SU-DHL-6 (cell line): ENCODE data around the gene PTPRG.

Experiments used
- H2AFZ ChIP-seq: fragments of 200-600 bp; sonication (generic); 2 replicates; pipeline ENCODE4 v1.6.1; 2014; ENCODE audit warnings: low read depth, mild to moderate bottlenecking, moderate library complexity, mixed read lengths, antibody characterized with exemption, low read length; ENCODE audit not compliant: severe bottlenecking
- H3F3A ChIP-seq: fragments of 200-600 bp; shearing (Covaris generic); 2 replicates; pipeline ENCODE4 v1.6.0; 2016; ENCODE audit warnings: antibody characterized with exemption, mild to moderate bottlenecking; ENCODE audit not compliant: insufficient read depth
- H3K27ac ChIP-seq: fragments of 200-600 bp; sonication (generic); 2 replicates; pipeline ENCODE4 v1.5.1; 2016; ENCODE audit warnings: low read depth, mild to moderate bottlenecking, low read length, moderate library complexity, mixed read lengths
- H3K27me3 ChIP-seq: fragments of 200-600 bp; sonication (generic), shearing (Covaris generic); 2 replicates; pipeline ENCODE4 v1.6.0; 2014; ENCODE audit warnings: mild to moderate bottlenecking, low read length
- H3K36me3 ChIP-seq: fragments of 200-600 bp; sonication (generic); 2 replicates; pipeline ENCODE4 v1.6.1; 2014; ENCODE audit warnings: mild to moderate bottlenecking, low read length, mixed read lengths
- H3K4me2 ChIP-seq: fragments of 300-600, 200-600 bp; shearing (Covaris generic), sonication (generic); 2 replicates; pipeline ENCODE4 v1.6.0; 2014; ENCODE audit warnings: low read length, low read depth, mild to moderate bottlenecking; ENCODE audit not compliant: poor library complexity, severe bottlenecking
- H3K4me3 ChIP-seq: fragments of 200-600 bp; sonication (generic); 2 replicates; pipeline ENCODE4 v1.5.1; 2014; ENCODE audit warnings: antibody characterized with exemption, low read length, mild to moderate bottlenecking, mixed read lengths; ENCODE audit not compliant: insufficient read depth, poor library complexity, severe bottlenecking
- H3K79me2 ChIP-seq: fragments of 200-600 bp; sonication (generic); 2 replicates; pipeline ENCODE4 v1.6.1; 2014; ENCODE audit warnings: mild to moderate bottlenecking, low read length, moderate library complexity; ENCODE audit not compliant: insufficient read depth
- H3K9ac ChIP-seq: fragments of 200-600 bp; sonication (generic); 2 replicates; pipeline ENCODE4 v1.7.0; 2014; ENCODE audit warnings: mild to moderate bottlenecking, low read length
- H3K9me2 ChIP-seq: fragments of 200-600 bp; sonication (generic); replicated peaks from 2 replicates; pipeline ENCODE4 v1.6.1; 2014; ENCODE audit warnings: low read length; ENCODE audit not compliant: insufficient read depth
- H3K9me3 ChIP-seq: fragments of 200-600 bp; sonication (generic); 2 replicates; pipeline ENCODE4 v1.6.1; 2014; ENCODE audit warnings: low read length, mixed read lengths; ENCODE audit not compliant: insufficient read depth
- H4K20me1 ChIP-seq: fragments of 200-600 bp; sonication (generic); 2 replicates; pipeline ENCODE4 v1.6.1; 2014; ENCODE audit warnings: low read depth, mild to moderate bottlenecking, antibody characterized with exemption, low read length, moderate library complexity, mixed read lengths
- EZH2phosphoT487 ChIP-seq: fragments of 200-600 bp; sonication (generic), shearing (Covaris generic); conservative IDR thresholded peaks from 2 replicates; pipeline ENCODE4 v1.6.1; 2018; ENCODE audit warnings: mild to moderate bottlenecking, antibody characterized with exemption, low read length, moderate library complexity, mixed read lengths
- TF ChIP-seq, protein P1 (sequence below): fragments of 200-600 bp; sonication (generic); IDR thresholded peaks from one replicate; pipeline ENCODE4 v1.5.1; 2017; ENCODE audit warnings: antibody characterized with exemption, mild to moderate bottlenecking, low read length, moderate library complexity; ENCODE audit not compliant: insufficient read depth, poor library complexity, severe bottlenecking

PTPRG gene

DNA sequence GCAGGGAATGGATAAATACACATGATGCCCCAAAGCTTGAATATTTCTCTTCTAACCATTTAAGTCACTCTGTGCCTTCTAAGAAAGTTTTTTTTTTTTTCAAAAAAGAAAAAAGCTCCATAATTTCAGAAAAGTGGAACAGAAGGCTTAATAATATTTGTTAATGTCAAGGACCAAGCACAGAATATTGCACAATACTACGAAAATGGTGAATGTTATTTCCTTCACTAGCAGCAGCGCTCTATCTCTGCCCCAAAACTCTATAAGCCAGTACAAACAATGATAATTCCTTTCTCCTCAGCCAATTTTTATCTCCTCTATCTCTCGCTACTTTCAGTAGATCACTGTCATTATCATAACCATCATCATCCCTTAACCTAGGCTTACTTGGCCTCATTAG lies 739.2 kb downstream of the PTPRG start:
- no peaks in the 10 kb centered on the region for H3F3A ChIP-seq
- H3K27ac ChIP-seq: no peak overlapping the region
- no peak for TF ChIP-seq EZH2phosphoT487
- TF ChIP-seq, protein P1, sequence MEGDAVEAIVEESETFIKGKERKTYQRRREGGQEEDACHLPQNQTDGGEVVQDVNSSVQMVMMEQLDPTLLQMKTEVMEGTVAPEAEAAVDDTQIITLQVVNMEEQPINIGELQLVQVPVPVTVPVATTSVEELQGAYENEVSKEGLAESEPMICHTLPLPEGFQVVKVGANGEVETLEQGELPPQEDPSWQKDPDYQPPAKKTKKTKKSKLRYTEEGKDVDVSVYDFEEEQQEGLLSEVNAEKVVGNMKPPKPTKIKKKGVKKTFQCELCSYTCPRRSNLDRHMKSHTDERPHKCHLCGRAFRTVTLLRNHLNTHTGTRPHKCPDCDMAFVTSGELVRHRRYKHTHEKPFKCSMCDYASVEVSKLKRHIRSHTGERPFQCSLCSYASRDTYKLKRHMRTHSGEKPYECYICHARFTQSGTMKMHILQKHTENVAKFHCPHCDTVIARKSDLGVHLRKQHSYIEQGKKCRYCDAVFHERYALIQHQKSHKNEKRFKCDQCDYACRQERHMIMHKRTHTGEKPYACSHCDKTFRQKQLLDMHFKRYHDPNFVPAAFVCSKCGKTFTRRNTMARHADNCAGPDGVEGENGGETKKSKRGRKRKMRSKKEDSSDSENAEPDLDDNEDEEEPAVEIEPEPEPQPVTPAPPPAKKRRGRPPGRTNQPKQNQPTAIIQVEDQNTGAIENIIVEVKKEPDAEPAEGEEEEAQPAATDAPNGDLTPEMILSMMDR: no peak
- H3K79me2 ChIP-seq: no peaks in the 10 kb centered on the region
- H3K4me3 ChIP-seq: no peak overlapping the region
- no peaks in the 10 kb centered on the region for H3K27me3 ChIP-seq
- H3K9me2 ChIP-seq: no peaks in the 10 kb centered on the region
- H3K36me3 ChIP-seq: no peaks in the 10 kb centered on the region
- H3K9me3 ChIP-seq: 0 out of 2 replicates have a peak, but pooled peaks cover 10% of the 10 kb centered on the region
- H3K9ac ChIP-seq: no peak overlapping the region
- no peaks in the 10 kb centered on the region for H4K20me1 ChIP-seq
- H2AFZ ChIP-seq: no peak overlapping the region
- no peak overlapping the region for H3K4me2 ChIP-seq

DNA sequence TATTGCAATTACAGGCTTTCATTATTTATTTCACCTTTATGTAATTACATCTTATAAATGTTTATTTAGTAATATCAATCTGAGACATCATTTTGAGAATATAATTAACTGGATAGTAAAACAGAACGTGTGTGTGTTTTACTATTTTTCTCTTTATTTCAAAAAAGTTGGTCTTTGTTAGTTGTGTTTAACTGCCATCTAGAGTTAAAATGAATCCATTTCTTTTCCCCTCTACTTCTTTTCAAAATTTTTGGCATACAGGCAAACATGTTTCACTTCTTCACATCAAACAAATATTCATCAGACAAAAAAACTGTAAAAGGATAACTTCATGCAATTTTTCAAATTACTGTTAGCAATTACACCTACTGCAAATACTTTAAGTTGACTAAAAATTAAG lies 750.8 kb downstream of the PTPRG start:
- Histone ChIP-seq H3K4me2 (no peak overlapping the region), H3K27ac (no peak overlapping the region), H3K4me3 (no peak overlapping the region), H3F3A (no peaks in the 10 kb centered on the region), H3K27me3 (no peaks in the 10 kb centered on the region), H3K79me2 (no peaks in the 10 kb centered on the region), H3K9ac (no peak overlapping the region), H3K9me2 (no peaks in the 10 kb centered on the region), H4K20me1 (no peaks in the 10 kb centered on the region), H3K36me3 (no peaks in the 10 kb centered on the region), H2AFZ (no peak overlapping the region), H3K9me3 (no peaks in the 10 kb centered on the region)
- TF ChIP-seq EZH2phosphoT487: no peak
- TF ChIP-seq, protein P1: no peak

DNA sequence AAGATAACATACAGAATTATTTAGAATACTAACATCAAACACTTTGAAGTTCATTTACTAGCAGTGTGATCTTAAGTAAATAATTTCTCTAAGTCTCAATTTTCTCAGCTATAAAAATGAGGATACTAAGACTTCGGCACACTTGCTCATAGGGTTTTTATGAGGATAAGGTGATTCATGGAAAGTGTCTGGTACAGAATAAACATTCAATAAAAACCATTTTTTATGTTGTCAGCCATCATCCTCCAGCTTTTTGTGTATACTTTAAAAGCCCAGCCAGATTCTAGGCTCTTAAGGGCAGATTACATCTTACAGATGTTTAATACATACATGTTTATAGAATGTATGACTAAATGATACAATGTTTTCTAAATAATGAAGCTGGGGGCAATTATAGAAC lies 755.2 kb downstream of the PTPRG start:
- Histone ChIP-seq H4K20me1 (no peaks in the 10 kb centered on the region), H3K4me2 (no peak overlapping the region)
- TF ChIP-seq, protein P1: no peak
- TF ChIP-seq EZH2phosphoT487: no peak

More for the DNA sequence above, 755.2 kb downstream of the PTPRG start:
- H3F3A ChIP-seq: no peaks in the 10 kb centered on the region
- H3K36me3 ChIP-seq: no peaks in the 10 kb centered on the region
- H3K4me3 ChIP-seq: no peak overlapping the region
- no peaks in the 10 kb centered on the region for H3K9me3 ChIP-seq
- H3K9me2 ChIP-seq: no peaks in the 10 kb centered on the region
- no peaks in the 10 kb centered on the region for H3K79me2 ChIP-seq
- H3K27me3 ChIP-seq: no peaks in the 10 kb centered on the region
- H3K9ac ChIP-seq: no peak overlapping the region
- H3K27ac ChIP-seq: no peak overlapping the region
- H2AFZ ChIP-seq: no peak overlapping the region
